Retinal pigment epithelial cell (primary cell): ENCODE results near the gene TBCA.

ENCODE experiments used
- DNase-seq: peaks from one replicate; pipeline ENCODE4 v3.0.0-alpha.2; 2010; ENCODE audit warnings: low read depth
- H3K4me3 ChIP-seq: 2 replicates; pipeline ENCODE4 v1.5.1; 2011; ENCODE audit warnings: mild to moderate bottlenecking, low read length, control low read depth, moderate library complexity
- CTCF ChIP-seq: conservative IDR thresholded peaks from 2 replicates; pipeline ENCODE4 v1.5.1; 2011; ENCODE audit warnings: low read depth, low read length, control low read depth, inconsistent platforms

TBCA gene

DNA sequence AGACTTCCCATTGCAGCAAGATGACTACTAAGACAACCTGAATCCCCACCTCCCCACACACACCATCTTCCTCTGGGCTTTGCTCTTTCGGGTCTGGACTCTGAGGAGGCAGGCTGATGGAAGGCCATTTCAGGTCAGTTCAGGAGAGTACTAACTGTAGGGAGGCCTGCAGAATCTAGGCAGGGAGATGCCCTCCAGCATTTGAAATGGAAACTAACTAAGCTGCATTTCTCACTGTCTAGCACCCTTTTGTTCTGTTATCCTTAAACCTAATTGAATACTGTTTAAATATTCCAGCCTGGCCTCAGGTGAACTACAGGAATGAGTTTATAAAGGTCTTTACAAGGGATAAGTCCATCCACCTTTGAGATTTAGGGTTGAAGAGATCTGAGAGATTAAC is 4.9 kb upstream of the TBCA start:
- TF ChIP-seq CTCF, result no peak

GRCh38 chr5:77778881-77779438 is 2.8 kb upstream of the TBCA start:
- DNase-seq, result no peak
- TF ChIP-seq CTCF, result no peak
- no peak overlapping the region for H3K4me3 ChIP-seq

More for the DNA sequence above, 4.9 kb upstream of the TBCA start:
- no peak for DNase-seq
- H3K4me3 ChIP-seq, result no peak overlapping the region

DNA sequence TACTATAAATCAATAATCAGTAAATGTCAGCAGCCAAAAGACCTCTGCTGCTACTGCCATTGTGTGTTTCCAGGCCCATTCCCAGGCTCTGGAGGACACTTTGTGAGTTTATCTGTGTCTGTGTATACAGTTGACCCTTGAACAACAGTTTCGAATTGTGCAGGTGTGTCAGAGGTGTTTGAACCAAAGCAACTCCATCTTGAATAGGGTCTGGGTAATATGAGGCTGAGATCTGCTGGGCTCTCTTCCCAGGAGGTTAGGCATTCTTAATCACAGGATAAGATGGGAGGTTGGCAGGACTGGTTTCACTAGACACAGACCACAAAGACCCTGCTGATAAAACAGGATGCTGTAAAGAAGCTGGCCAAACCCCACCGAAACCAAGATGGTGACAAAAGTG is 2.3 kb upstream of the TBCA start:
- DNase-seq, result no peak
- no peak for TF ChIP-seq CTCF
- no peak overlapping the region for H3K4me3 ChIP-seq

DNA sequence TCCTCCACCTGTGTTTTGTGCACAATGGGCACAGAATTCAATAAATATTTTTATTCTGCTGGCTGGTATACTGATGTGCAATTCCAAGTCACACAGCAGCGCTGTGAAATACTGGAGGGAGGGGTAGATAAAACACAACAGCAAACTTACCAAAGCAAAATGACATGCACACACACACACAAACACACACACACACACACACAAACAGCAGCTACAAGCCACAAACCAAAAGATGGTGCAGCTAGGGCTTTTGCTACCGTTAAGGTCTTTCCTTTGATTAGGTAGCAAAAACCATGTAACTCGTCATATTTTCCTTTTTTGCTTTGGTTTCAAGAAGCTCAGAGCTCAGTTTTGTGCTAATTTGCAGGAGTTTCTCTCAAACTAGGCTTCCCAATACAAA is 1.8 kb upstream of the TBCA start:
- no peak for TF ChIP-seq CTCF
- no peak overlapping the region for H3K4me3 ChIP-seq
- DNase-seq, result no peak

DNA sequence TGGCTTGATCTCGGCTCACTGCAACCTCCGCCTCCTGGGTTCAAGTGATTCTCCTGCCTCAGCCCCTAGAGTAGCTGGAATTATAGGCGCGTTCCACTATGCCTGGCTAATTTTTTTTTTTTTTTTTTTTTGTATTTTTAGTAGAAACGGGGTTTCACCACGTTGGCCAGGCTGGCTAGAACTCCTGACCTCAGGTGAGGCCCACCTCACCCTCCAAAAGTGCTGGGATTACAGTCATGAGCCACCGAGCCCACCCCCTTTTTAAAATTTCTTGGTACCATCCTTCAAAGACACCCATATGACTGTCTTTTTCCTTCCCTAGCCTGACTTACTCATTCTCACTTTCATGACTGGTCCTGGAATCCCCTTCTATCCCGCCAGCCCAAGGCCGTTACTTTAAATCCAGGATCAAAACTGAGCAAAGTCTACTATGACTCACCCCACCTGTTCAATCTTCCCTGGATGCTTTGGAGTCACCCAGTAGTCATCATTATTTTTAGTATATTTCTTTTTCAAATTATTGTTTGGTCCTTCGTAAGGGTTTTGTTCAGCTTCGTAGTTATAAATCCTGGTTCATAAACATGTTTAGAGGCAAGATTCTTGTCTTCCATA is 1.2 kb upstream of the TBCA start:
- no peak overlapping the region for H3K4me3 ChIP-seq
- no peak for DNase-seq
- no peak for TF ChIP-seq CTCF

GRCh38 chr5:77776554-77777206 is 541 bp upstream of the TBCA start:
- no peak for TF ChIP-seq CTCF
- no peak for DNase-seq
- H3K4me3 ChIP-seq, result peak overlapping the region; percentile 79
